ENCODE data around the gene AMIGO3.
"Not testable (repeated sequence)": the region's sequence is repeated elsewhere in the genome, so short reads cannot be mapped to it uniquely, and the experiment has no call there.

AMIGO3 gene

DNA sequence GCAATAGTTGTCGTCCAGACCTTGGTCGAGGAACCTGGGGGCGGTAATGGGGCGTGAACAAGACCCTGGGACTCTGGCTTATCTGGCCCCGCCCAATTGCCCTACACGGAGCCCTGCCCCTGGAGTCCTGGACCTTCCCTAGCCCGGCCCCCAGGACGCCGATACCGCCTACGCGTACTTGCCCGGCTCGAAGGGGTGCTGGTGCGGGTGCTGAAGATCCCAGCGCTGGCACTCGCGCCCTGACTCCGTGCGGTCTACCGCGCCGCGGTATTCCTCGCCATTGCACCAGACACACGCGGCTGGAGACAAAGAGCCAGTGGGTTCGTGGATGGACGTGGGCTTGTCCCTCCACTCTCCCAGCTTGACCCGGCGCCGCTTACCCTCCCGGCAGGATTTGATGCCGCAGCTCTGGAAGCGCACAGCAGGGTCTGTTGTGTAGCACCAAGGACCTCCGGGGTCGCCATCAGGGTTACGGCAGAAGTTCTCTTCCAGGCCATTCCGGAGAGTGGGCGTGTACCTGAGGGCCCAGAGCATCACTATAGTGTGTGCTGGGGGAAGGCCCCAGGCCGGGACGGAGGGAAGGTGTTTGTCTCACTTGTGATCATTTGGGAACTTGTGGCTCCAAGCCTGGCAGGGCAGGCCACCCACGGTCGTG lies 32.6 kb downstream of the AMIGO3 start:
- not testable (repeated sequence) for DNase-seq

DNA sequence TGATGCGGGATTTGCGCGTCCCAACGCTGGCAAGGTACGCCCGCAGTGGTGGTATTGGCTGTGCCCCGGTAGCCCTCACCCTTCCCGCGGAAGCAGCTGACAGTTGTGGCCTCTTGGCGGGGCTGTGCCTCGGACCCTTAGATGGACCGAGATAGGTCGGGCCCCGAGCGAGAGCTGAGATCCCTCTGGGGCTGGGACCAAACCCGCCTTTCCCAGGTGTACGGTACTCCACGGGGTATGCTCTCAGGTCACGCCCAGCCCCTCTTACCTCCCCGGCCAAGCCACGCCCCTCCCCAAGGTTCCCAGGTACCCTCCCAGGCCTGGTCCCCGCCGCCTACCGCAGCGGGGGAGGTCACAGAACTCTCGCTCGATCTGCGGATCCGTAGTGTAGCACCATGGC lies 33.1 kb downstream of the AMIGO3 start:
- DNase-seq, result not testable (repeated sequence)

DNA sequence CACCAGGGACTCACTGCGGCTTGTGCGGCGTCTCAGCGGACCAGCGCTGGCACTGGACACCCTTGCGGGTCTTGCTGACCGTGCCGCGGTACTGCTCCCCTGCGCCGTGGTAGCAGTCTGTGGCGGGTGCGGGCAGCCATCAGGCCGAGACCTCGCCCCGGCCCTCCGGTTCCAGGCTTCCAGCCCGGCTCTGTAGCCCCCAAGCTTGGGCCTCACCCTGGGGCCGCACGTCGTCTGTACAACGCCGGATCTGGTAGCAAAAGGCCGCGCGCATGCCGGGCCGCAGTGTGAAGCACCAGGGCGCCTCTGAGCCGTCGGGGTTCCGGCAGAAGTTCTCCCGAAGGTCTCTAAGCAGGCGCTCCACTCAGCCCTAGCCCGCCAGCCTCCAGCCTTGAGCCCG lies 33.6 kb downstream of the AMIGO3 start:
- DNase-seq, result not testable (repeated sequence)

DNA sequence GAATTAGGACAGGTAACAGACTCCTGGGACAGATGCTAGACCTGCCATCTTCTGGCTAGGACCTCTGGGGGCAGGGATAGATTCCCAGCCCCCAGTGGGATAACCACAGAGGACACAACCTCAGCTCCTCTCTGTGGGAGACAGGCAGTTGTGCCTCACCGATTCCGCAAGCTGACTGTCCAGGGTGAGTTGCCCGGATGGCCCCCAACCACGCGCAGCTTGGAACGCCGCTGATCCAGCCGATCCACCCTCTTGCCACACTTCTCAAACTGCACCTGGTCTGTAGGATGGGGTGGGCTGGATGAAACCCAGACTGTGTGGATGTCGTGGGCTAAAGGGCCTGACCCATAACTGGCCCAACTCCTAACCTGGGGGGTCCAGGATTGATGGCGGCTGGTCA lies 34.4 kb downstream of the AMIGO3 start:
- not testable (repeated sequence) for DNase-seq

DNA sequence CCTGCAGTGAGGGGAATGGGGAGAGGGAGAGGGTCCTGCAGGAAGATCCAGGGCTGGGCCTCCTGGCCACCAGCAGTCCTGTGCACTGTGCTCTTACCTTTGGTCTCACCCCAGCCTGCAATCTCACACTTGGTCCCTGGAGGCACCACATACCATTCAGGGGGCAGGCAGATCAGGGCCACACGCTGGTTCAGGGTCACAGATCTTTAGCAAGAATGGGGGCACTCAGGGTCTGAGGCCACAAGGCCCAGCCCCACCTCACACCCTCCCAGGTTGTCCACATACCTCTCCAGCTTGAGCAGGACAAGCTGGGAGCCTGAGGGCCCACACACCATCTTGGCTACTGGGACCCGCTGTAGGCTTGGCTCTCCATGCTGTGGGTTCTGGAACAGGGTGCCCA lies 35.0 kb downstream of the AMIGO3 start:
- DNase-seq, result not testable (repeated sequence)

DNA sequence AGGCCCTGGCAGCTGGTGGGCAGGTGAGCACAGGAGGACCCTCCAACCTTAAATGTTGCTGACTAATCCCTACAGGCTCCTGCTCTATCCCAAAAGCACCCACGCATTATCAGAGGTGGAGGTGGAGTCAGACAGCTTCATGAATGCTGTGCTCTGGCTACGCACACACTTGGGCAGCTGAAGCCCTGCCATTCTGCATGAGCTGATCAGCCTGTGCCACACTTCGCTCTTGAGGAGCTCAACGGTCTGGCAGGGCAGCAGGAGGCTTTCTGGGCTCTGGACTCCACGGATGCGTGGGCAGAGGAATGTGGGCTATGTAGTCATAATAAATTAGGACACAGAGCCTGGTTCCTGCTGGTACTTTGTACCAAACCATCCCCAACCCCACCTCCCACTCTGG lies 36.3 kb downstream of the AMIGO3 start:
- no peak for DNase-seq

DNA sequence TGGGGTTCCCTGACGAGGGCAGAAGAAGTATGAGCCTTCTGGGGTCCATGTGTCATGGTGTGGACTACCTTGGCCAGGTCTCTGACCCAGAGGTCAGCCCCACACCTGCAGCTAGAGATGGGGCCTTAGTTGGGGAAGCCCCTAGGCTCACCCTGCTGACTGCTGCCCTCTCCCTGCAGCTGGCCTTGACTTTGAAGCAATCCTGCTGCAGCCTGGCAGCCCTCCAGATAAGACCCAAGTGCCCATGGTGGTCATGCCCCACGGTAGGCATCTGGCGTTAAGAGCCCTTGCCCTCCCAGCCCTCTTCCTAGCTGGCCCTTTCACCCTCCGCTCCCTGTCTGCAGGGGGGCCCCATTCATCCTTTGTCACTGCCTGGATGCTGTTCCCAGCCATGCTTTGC lies 37.9 kb downstream of the AMIGO3 start:
- no peak for DNase-seq

DNA sequence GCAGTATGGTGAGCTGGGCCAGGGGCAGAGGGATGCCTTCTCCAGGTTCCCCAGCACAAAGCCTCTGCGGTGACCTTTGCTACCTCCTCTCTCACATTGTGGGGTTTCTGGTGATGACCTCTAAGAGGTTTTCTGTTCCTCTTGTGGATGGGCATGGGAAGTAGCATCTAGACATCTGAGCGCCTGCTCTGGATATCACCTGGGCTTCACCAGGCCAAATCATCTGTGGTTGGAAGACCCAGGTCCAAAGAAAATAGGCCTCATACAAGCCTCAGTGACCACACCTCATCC lies 38.3 kb downstream of the AMIGO3 start:
- no peak for DNase-seq

DNA sequence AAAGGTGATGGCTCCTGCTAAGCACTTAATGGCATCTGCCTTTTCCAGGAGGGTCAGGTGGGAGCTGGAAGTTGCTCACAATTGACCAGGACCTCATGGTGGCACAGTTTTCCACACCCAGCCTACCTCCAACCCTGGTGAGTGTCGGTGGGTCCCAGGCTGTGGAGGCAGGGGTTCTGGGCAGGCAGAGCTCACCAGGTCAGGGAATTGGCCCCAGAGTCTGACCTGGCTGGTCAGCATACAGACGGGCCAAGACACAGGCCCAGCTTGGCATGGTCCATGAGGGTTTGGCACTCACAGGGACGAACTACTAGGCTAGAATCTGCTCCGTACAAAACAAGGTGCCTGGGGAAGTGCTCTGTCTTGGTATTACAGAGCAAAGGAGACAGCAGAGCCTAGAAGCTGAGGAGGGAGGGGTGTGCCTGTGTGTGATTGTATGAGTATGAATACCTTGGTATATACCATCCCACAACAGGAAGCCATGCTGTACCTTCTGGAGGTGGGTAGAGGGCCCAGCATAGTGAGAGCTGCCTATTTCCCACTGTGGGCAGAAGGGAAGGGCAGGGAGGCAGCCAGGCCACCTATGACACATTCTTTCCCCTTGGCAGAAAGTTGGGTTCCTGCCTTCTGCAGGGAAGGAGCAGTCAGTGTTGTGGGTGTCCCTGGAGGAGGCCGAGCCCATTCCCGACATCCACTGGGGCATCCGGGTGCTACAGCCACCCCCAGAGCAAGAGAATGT lies 38.8 kb downstream of the AMIGO3 start:
- no peak for DNase-seq

DNA sequence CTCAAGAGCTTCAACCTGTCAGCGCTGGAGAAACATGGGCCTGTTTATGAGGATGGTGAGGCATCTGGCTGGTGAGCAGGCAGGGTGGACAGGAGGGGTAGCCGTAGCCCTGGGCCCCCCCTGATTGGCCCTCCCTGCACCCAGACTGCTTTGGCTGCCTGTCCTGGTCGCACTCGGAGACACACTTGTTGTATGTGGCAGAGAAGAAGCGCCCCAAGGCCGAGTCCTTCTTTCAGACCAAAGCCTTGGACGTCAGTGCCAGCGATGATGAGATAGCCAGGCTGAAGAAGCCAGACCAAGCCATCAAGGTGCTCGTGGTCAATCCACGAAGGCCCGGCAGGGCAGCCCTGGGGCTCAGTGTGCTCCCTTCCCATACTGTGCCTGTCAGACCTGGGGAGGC lies 43.6 kb downstream of the AMIGO3 start:
- no peak for DNase-seq

DNA sequence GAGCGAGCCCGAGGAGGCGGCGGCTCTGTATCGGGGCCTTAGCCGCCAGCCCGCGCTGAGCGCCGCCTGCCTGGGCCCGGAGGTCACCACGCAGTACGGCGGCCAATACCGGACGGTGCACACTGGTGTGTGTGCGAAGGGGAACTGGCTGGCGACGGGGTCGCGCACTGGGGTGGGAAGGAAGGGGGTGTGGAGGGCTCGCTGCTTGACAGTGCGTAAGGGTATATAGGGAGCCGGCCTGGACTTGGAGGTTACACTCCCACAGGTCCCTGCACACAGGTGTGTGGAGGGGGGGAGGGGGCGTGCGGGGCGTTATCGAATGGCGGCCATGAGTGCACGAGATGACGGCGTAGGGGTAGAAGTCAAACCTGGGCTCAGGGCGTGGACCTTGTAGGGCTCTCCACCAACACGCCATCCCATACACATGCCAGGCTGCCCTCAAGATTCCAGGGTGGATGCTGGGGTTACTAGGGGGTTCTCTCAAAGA lies 44.9 kb downstream of the AMIGO3 start:
- no peak for DNase-seq

DNA sequence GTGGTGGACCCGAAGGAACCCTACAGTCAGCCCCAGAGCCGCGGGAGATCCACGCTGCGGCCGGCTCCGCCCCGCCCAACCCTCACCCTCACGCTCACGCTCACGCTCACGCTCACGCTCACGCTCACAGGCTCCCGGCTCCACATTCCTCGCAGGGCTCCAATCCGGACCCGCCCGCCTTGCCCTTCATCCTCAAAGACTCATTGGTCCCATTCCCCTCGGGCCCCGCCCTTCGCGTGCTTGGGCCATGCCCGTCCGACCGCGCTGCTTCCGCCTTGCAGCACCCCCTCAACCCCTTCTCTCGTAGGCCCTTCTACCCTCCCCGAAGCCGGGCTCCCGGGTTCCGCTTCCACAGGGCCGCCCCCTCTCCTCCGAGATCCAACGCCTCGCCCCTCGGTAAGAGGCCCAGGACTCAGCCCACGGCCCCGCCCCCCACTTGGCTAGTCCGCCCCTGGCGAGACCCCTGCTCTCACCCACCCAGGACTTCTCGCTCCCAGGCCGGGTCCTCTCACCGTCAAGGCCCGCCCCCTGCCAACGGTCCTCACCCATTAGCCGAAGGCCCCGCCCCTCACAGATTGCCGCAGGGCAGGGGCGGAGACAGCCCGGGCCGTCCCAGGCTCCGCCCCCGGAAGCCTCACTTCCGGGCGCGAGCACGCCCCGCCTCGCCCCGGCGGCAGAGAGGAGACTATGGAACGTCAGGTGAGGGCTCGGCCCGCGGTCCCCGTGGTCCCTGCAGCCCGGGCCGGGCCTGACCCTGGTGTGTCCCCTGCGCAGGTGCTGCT lies 45.6 kb downstream of the AMIGO3 start, which contains the start of gene APEH:
Gene APEH, plus strand, starts transcription at position 637 of the 782 bp plus-strand sequence. Its CDS starts 51 bp downstream, at position 688.
- peak; percentile 96 for DNase-seq

DNA sequence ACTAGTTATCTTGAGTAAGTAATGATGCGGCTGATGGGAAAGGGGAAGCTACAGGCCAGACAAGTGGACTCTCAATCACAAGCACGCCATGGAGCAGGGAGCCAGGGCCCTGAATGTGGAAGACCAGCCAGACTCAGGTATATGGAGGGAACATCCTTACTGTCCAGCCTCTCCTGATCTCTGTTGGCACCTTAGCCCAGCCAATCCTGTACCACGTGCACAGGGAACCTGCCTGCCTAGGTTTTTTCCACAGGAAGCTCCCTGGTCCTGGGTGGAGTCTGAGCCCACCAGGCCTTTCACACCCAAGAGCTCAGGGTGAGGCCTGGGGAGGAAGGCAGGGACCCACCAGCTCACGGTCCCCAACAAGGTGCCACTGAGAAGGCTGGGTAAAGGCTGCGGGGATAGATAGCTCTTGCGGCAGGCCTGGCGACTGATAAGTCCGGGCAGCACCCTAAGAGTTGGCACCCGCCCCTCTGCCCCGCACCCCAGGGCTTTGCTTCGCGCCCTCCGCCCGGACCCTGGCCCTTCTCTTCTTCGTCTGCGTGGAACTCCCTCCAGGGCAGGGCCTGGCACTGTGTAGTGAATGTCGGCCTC lies 46.3 kb downstream of the AMIGO3 start:
- DNase-seq, result no peak

DNA sequence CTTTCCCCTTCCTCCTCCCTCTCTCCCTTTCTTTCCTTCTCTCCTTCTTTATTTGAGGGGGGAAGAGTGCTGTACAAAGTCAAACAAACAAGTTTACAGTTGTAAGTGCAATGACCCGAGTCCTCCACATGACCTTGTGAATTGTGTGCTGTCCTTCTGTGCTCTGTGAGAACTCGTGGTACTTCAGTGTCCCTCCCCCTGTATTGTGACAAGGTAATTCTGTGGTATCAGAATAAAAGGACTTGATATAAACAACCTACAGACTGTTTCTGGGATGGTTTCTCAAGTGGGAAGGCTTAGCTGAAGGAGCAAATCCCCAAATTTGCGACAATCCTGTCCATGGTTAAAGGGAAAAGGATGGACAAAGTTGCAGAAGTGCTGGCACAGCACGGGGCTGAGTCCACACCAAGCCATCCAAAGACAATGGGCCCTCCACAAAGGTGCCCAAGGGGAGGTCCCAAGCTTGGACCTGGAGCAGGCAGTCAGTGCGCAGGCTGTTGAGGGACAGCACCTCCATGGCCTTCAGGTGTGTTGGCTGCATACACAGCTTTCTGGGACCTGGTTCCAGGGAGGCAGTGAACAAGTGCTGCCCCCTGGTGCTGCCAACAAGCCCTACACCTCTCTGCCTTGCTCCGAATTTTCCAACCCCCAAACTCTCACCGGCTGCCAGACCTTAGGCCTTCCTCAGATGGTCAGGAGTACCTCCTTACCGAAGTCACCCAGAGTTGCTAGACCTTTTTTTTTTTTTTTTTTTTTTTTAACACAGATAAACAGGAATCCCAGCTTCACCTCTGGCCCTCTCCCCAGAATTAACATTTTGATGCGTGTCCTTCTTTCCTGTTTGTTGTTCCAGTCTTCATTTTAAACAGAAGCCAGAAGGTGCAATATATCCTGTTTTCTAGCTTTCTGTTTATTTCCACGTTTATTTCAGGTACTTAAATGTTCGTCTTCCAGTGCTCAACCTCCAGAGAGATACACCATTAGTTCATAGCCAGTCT lies 47.9 kb downstream of the AMIGO3 start:
- peak; percentile 67 for DNase-seq

DNA sequence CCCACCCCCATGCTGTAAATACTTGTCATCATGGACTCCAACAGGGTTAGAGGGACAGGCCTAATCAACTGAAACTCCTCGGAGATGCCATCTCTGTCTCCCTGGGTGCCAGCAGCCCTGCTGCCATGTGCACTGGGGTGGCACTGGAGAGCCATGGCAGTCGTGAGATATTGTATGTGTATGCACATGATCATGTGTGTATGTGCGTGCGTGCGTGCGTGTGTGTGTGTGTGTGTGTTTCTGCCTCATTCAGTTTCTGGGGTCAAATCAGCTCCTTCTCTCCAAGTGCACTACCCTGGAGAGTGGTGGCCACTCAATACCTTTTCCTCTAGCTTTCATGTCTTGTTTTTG lies 48.6 kb downstream of the AMIGO3 start:
- DNase-seq, result no peak

DNA sequence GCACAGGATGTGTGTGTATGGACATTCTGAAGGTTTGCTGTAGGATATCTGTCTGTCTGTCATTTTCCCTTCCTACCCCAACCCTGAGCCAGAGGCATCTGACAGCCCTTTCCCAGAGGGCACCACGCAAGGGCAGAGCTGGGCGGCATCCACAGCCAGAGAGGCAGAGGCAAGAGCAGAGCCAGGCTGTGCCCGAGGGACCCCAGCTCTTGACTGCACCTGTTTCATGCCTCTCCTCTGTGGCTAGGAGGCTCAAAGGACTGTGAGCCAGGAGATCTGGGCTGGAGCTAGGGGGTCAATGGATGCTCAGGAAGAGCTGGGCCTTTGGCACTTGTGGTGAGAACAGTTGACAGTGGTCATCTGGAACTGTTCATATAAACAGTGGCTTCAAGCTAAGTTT lies 50.1 kb downstream of the AMIGO3 start:
- DNase-seq, result no peak

DNA sequence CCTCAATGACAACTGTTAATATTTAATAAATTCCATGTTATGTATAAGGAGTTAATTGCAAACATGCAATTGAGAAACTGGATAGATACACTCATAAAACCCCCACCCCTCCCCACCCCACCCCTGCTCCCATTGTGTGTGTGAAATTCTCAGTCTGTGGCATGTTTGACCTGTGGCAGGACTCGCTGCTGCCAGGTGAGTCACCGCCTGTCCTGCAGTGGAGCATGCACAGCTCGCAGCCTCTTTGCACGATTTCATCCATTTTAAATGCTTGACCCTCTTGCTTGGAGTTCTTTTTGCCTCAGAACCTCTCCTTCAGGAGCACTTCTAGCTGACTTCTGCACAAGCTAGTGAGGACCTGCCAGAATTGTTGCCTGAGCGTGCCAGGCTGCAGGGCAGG lies 50.6 kb downstream of the AMIGO3 start:
- no peak for DNase-seq

DNA sequence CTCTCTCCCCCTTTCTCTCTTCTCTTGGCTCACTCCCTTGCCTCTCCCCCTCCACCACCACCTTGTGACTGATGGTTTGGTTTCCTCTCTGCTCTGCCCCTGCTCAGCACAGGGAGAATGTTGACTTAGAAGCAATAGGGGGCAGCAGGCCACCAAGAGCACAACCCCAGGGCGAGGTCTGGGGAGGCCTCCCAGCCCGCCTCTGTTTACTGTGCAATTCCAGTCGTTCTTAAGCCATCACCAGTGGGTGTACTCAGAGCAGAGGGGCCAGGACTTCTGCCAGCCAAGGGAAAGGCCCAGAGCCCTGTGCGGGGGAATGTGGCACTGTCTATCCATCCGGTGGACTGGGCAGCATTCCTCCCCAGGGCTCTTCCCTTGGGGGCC lies 51.1 kb downstream of the AMIGO3 start:
- no peak for DNase-seq

DNA sequence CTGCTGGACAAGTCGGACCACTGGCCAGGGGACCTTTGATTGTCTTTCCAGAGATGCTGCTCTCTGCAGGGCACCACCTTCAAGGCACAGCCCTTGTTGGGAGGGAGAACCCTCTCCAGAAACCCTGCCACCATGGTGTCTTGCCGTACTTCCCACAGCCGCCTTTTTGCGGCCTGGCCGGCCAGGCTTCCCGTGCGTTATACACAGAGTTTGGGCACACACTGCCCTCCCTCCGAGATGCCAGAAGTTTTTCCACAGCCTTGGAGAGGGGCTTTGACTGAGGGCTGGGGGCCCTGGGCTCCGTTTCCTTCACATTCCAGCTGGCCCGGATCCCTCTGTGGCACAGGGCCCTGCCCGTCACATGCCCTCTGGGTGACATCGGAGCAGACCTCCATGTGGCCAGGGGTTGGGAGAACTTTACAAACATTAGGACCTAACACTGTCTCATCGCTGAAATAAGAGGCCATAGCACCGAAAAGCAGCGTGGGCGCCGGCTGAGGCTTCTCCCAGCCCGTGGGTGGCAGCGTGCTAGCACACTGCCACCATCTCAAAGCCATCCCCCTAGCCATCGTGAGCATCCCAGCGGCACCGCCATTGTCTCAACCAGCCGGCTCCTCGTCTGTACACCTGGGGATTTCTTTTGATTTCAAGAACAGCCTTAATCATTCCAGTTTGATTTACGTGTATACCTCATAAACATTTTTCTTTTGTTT lies 51.6 kb downstream of the AMIGO3 start:
- DNase-seq, result no peak
